Right hindlimb (tissue), 1 donor: Measurements from ENCODE around the gene APOBEC3B.
"Not testable (repeated sequence)": the region's sequence is repeated elsewhere in the genome, so short reads cannot be mapped to it uniquely, and the experiment has no call there.

Source experiments
- DNase-seq: peaks from one replicate; pipeline ENCODE4 v3.0.0-alpha.2; 2018

APOBEC3B gene

DNA sequence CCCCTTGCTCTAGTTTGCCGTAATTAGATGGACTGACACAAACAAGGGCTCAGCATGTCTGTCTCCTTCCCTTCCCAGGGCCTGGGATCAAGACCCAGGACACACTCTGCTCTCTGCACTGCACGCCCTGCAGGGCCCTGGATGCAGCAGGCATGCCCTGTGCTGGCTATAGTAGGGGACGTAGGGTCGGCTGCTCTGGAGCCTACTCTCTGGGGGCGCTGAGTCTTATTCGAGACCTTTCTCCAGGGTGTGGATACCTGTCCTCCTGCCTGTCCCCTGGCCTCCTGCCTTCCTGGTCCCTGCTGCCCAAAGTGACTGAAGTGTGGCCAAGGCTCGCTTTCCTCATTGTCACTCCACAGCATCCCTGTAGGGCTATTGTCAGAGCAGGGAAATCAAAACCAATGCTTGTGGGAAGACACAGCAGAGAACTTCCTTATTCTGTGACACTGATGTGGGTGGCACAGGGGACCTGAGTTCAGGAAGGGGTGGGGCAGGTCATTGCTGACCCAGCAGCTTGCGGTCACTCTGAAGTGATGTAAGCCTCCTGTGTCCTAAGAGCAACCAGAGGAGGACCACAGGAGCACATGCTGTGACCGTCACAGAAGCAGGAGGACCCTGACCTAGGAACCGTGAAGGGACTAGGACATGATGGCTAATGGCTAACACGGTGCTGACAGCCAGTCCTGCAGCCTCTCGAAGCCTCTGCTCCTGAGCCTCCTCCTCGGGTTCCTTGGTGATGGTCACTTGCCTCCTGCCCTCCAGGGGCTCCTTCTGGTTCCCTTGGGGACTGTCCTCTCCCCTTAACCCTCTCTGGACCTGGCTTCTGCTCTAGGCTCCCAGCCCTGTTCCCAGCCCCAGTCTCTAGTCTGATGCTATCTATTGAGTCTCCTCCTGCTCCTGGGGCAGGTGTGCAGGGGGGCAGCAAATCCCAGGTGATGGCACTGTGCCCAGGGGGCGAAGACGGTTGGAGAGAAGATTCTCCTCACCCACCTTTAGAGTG is 14.4 kb upstream of the APOBEC3B start:
- DNase-seq: no peak

GRCh38 chr22:38968801-38969200 is 13.3 kb upstream of the APOBEC3B start:
- DNase-seq: no peak

GRCh38 chr22:38970551-38970950 is 11.6 kb upstream of the APOBEC3B start:
- no peak for DNase-seq

GRCh38 chr22:38971202-38971601 is 10.9 kb upstream of the APOBEC3B start:
- DNase-seq: no peak

DNA sequence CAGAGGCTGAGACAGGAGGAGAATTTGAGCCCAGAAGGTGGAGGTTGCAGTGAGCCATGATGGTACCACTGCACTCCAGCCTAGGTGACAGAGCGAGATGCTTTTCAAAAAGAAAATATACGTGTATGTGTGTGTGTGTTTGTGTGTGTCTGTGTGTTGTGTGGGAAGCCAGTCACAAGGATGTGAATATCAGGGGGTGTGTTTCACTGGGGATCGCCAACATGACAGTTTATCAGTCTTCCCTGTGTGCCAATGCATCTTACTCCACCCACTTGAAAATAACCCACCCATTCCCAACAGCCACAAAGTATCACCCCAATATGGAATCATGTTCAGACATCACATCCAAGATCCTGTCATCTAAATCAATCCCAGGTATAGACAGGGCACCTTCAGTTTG is 10.4 kb upstream of the APOBEC3B start:
- DNase-seq: no peak

DNA sequence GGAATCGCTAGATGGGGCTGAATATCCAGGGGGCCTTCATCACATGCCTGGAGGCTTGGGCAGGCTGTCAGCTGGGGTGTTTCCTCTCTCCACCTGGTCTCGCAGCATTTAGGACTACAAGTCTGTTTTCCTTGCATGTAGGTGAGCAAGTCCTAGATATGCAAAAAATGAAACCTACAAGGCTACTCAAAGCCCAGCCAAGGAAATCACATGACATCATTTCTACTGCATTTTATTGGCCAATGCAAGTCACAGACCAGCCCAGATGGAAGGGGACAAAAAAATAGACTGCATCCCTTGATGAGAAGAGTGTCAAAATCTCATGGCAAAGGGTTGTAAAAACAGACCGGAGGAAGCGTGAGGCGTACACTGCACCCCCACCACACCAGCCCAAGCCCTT is 9.6 kb upstream of the APOBEC3B start:
- DNase-seq: no peak

DNA sequence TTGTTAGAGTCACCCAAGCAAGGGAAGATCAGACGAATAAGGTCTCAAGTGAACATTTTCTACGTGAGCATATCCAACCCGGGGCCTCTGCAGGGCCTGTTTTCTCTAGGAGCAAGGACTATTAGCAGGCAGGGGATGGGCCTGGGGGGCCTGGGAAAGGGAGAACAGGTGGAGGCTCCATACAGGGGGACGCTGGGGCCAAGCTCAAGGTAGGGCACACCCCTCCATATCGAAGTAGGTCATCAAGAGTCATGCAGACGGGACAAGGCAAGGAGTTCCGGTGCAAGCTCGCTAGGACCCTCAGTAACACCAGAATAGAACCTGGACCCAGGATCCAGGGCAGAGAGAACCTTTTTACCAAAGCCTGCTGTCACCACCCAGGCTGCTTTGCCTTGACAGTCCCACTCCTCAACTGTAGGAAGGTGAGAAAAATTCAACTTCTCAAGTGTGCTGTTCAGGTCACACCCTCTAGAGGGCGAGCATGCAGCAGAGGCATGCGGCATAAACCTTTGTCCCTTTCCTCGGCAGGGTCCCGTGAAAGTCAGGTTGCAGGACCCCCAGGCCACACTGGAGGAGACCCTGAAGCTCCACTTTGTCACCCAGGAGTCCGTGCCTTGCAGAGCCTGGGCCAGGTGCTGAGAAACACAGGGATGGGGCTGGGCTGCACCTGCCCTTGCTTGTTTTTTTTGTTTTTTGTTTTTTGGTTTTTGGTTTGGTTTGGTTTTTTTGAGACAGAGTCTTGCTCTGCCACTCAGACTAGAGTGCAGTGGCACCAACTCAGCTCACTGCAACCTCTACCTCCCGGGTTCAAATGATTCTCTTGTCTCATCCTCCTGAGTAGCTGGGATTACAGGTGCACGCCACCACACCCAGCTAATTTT is 8.6 kb upstream of the APOBEC3B start:
- no peak for DNase-seq

DNA sequence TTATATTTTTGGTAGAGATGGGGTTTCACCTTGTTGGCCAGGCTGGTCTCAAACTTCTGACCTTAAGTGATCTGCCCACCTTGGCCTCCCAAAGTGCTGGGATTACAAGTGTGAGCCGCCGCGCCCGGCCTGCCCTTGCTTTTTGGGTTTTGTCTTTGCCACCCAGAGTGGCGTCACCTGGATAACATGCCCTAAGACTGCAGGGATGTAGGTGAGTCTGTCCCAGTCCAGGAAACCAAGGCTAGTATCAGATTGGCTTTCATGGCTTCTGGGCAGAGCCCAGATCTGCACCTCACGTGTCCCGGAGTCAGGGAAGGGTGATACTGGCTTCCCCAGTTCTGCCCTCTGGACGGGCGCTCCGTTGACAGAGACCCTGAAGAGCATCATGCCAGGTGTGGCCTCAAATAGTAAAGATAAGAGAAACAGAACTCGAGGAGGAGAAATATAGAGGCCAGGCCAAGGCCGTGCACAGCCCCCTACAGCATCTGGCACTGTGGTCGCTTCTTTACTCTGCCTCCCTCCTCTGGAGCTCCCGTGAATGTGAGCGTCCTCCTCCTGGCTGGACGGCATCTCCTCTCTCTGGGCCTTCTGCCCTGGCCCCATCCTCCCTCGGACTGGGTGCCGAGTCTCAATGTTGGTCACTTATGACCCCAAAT is 7.8 kb upstream of the APOBEC3B start:
- DNase-seq: no peak

DNA sequence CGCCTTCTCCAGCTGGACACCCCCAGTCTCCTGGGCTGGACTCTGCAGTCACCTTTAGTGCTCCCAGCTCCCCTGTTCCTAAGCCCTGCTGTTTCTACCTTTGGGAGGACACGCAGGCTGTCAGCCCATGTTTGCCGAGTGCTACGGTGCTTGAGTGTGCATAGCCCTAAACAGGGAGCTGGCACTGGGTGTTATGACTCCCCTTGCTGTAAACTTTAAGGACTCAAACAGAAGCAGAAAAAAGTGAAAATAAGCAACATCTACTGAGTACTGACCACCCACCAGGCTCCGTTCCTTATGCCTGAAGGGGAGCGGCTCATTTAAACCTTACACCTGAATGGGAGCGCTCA is 7.3 kb upstream of the APOBEC3B start:
- DNase-seq: no peak

DNA sequence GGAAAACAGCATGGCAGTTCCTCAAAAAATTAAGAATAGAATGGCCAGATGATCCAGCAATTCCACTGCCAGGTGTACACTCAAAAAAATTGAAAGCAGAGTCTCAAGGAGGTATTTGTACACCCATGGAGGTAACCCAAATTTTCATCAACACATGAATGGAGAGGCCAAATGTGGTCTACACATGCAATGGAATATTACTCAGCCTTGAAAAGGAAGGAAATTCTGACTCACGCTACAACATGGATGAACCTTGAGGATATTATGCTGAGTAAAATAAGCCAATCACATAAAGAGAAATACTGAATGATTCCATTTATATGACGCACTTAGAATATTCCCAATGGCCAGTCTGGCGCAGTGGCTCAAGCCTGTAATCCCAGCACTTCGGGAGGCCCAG is 4.9 kb upstream of the APOBEC3B start:
- DNase-seq: not testable (repeated sequence)

DNA sequence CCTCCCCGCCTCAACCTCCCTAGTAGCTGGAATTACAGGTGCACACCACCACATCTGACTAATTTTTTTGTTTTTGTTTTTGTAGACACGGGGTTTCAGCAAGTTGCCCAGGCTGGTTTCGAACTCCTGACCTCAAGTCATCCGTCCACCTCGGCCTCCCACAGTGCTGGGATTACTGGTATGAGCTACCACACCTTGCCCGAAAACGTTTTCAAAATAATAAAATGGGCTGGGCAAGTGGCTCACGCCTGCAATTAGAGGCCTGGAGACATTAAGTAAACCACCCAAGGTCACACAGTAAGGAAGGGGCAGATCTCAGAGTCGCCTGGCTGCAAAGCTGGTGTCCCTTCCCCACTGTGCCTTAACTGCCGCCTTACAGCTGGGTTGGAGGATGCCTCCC is 1.6 kb upstream of the APOBEC3B start:
- DNase-seq: not testable (repeated sequence)

DNA sequence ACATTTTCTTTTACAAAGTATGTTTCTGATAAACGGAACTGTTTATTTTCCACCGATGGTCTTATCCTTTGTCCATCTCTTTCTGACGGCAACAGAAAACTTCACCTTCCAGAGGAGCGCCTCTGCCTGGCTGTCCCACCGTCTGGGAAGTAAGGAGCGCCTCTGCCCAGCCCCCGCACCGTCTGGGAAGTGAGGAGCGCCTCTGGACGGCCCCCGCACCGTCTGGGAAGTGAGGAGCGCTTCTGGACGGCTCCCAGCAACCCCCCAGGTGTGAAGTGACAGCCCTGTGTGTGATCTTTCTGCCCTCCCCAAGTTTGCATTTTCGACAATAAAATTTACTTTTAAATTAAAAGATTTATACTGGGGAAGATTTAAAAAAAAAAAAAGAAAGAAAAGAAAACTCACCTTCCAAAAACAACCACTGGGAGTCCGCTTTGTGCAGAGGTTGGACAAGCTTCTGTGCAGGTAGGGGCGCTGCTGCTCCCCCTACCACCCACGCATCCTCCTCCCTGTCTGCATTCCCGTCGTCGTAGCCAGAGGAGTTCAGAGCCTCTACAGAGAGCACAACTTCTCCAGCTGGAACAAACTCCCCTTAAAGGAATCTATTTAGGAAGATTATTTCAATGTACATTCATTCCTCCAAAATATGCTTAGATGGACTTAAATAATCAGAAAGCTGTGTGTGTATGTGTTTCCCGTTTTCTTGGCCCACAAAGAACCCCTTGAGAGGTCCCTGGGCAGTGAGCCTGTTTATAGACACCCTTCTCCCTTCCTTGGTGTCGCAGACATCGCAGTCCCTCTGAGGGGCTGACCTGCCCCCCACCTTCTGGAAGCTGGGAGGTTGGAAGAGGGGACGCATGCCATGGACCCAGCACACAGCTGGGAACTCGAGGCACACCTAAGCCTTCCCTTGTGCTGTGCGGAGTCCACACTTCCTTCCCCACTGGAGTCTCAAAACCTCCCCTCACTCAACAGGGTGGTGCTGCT is 849 bp upstream of the APOBEC3B start:
- DNase-seq: peak; percentile 68

DNA sequence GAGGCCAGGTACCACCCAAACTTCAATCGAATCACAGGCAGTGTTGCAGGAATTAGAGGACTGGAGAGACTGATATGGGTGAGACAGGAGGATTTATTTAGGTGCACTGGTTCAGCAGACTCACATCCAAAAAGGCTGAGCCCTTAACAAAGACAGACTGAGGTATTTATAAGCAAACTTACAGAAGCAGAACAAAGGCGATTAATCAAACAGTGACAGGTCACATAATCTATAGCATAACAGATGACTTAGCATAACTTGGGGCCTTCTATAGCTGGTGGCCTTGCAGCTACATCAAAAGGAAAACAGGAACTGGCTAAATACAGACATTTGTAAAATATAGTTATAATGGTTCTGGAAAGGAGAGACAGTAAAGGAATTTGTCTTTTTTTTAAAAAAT is 2.1 kb downstream of the APOBEC3B start:
- DNase-seq: no peak

DNA sequence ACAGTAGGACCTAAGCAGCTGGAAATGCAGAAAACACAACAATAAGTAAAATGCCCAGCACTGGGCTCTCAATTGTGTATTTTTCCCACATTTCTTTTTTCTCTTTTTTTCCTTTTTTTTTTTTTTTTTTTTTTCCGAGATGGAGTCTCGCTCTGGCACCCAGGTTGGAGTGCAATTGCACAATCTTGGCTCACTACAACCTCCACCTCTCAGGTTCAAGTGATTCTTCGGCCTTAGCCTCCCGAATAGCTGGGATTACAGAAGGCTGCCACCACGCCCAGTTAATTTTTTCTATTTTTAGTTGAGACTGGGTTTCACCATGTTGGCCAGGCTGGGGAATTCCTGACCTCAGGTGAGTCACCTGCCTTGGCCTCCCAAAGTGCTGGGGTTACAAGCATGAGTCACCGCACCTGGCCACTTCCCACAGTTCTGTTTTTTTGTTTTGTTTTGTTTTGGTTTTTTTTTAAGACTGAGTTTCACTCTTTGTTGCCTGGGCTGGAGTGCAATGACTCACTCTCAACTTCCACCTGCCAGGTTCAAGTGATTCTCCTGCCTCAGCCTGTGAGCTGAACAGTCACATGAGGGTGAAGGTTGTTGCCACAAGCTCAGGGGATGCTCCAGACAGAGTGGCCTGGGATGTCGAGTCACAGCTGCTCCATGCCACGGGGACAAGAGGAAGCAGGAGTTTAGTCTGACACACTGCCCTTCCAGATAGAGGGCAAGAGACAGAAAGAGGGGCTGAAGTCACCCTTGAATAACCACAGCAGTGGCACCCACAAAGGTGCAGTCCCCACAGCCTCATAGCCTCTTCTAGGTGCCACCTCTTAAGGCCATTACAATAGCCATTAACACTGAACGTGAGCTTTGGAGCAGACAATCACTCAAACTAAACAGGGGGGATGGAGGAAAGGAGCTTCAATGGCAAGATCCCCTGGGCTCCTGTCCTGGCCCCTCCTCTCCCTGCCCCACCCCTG is 2.9 kb downstream of the APOBEC3B start:
- not testable (repeated sequence) for DNase-seq

- DNase-seq: no peak
Measured at GRCh38 chr22:38986629-38987028, 4.5 kb downstream of the APOBEC3B start.

GRCh38 chr22:38987171-38987895 is 5.2 kb downstream of the APOBEC3B start:
- DNase-seq: no peak

- no peak for DNase-seq
Measured at GRCh38 chr22:38989466-38989865, 7.3 kb downstream of the APOBEC3B start.

GRCh38 chr22:38992871-38993371 is 10.8 kb downstream of the APOBEC3B start:
- DNase-seq: peak; percentile 45

DNA sequence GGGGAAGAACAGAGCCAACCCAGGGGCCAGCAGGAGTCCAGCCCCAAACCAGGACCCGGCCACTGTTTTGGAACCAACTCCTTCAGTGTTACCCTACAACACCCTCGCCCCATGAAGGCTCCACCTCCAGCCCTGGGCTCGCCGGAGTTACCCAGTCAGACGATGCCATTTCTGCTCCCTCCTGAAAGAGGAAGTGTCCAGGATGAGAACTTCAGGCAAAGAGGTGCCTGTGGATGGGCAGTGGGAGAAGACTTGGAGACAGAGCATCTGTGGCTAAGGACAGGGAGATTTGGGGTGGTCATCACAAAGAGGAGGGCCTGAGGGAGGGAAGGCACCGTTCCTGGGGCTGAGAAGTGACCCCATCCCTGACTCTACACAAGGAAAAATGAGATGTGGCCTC is 14.0 kb downstream of the APOBEC3B start:
- DNase-seq: no peak

- no peak for DNase-seq
Measured at GRCh38 chr22:38997518-38997917, 15.4 kb downstream of the APOBEC3B start.
